A549 (cell line): ENCODE measurements around the gene SIDT2. TPM values are rescaled to one million over a fixed set of nuclear protein-coding genes. Genes with fewer than 3 reads are reported as not detected.

Experiments
- ATAC-seq, 2 experiments: fragments of 200-7000 bp in 1 of 2; fragments of >200 bp in 1 of 2; cut with Nextera tagmentation in 1 of 2; cut with Tn5 transposase in 1 of 2; 3 replicates each; pipeline versions ENCODE4 v1.8.0 to v1.9.1; 2018 to 2020; ENCODE audit warnings: mild to moderate bottlenecking in 1 of 2, moderate library complexity in 1 of 2
- CTCF ChIA-PET: fragments of 300-600 bp; sonication (Branson Sonifier 250); formaldehyde crosslinking; extraction: SDS; loops from one replicate; lab custom pipeline; 2021; ENCODE audit warnings: antibody characterized with exemption, inconsistent platforms; lab: Yijun Ruan, JAX
- POLR2A ChIA-PET: fragments of 350-600 bp; formaldehyde crosslinking; extraction: SDS; loops from one replicate; lab custom pipeline; 2021; ENCODE audit warnings: antibody characterized with exemption, inconsistent platforms; lab: Yijun Ruan, JAX
- DNase-seq, 2 experiments: peaks; one replicate each; pipeline versions ENCODE4 v3.0.0 to v3.0.0-alpha.2; 2011 to 2016; ENCODE audit warnings: low read depth in 1 of 2, low spot score in 1 of 2
- FAIRE-seq: peaks from 2 replicates; lab custom pipeline; 2011; peaks lifted over from hg19 to GRCh38; lab: Jason Lieb, UNC
- H3K27ac ChIP-seq, 2 experiments: fragments of >200 bp; sonication (Bioruptor Twin); formaldehyde crosslinking; 3 replicates each; pipeline ENCODE4 v1.5.1; 2016 to 2017
- H3K4me1 ChIP-seq: fragments of >200 bp; sonication (Bioruptor Twin); formaldehyde crosslinking; 3 replicates; pipeline ENCODE4 v1.6.1; 2016
- H3K4me2 ChIP-seq: fragments of >200 bp; sonication (Bioruptor Twin); formaldehyde crosslinking; 3 replicates; pipeline ENCODE4 v1.6.1; 2016
- H3K4me3 ChIP-seq: fragments of >200 bp; sonication (Bioruptor Twin); formaldehyde crosslinking; 3 replicates; pipeline ENCODE4 v1.5.1; 2016
- H3K9me3 ChIP-seq: fragments of >200 bp; sonication (Bioruptor Twin); formaldehyde crosslinking; 3 replicates; pipeline ENCODE4 v1.6.1; 2016
- BHLHE40 ChIP-seq: IDR thresholded peaks from 2 replicates; pipeline ENCODE4 v1.6.1; 2012; ENCODE audit warnings: low read depth, low read length, inconsistent platforms
- CBX2 ChIP-seq: fragments of 200-600 bp; sonication (generic); IDR thresholded peaks from 2 replicates; pipeline ENCODE4 v1.6.1; 2016; ENCODE audit warnings: low read depth, mild to moderate bottlenecking, borderline replicate concordance
- CHD2 ChIP-seq: fragments of 150-350 bp; IDR thresholded peaks from 2 replicates; pipeline ENCODE4 v1.6.1; 2014; ENCODE audit warnings: low read length; ENCODE audit not compliant: partially characterized antibody
- E2F6 ChIP-seq: IDR thresholded peaks from 2 replicates; pipeline ENCODE4 v1.6.1; 2012; ENCODE audit warnings: low read depth, borderline replicate concordance
- EHF ChIP-seq: fragments of 250-450 bp; sonication (Bioruptor Pico); IDR thresholded peaks from 2 replicates; pipeline ENCODE4 v1.5.0; 2020; ENCODE audit warnings: mild to moderate bottlenecking
- EHMT2 ChIP-seq: fragments of 200-600 bp; sonication (generic); IDR thresholded peaks from 2 replicates; pipeline ENCODE4 v1.6.1; 2016; ENCODE audit warnings: antibody characterized with exemption, low read depth, mild to moderate bottlenecking, moderate library complexity
- FOSL2 ChIP-seq, 2 experiments: fragments of 450-650 bp in 1 of 2; fragments of >200 bp in 1 of 2; sonication (Bioruptor Twin) in 1 of 2; formaldehyde crosslinking; IDR thresholded peaks; 2 replicates each; pipeline versions ENCODE4 v1.5.0 to v1.6.1; 2016 to 2020; ENCODE audit warnings: mild to moderate bottlenecking in 1 of 2, moderate library complexity in 1 of 2
- FOXS1 ChIP-seq: fragments of 250-450 bp; sonication (Bioruptor Pico); IDR thresholded peaks from 2 replicates; pipeline ENCODE4 v1.5.0; 2020; ENCODE audit warnings: mild to moderate bottlenecking, moderate library complexity
- HEYL ChIP-seq: fragments of 250-450 bp; sonication (Bioruptor Pico); IDR thresholded peaks from 2 replicates; pipeline ENCODE4 v1.8.0; 2021; ENCODE audit warnings: mild to moderate bottlenecking, moderate library complexity
- HOXA7 ChIP-seq: fragments of 250-450 bp; sonication (Bioruptor Pico); IDR thresholded peaks from 2 replicates; pipeline ENCODE4 v1.5.0; 2020; ENCODE audit warnings: mild to moderate bottlenecking, moderate library complexity
- HOXB5 ChIP-seq: fragments of 250-450 bp; sonication (Bioruptor Pico); IDR thresholded peaks from 2 replicates; pipeline ENCODE4 v1.5.0; 2020; ENCODE audit warnings: mild to moderate bottlenecking, moderate library complexity
- JUN ChIP-seq, 2 experiments: fragments of >200 bp; sonication (Bioruptor Twin); formaldehyde crosslinking; IDR thresholded peaks; 2 replicates in 1 of 2; 3 replicates in 1 of 2; pipeline ENCODE4 v1.6.1; 2016 to 2017
- MAZ ChIP-seq: fragments of 150-350 bp; IDR thresholded peaks from 2 replicates; pipeline ENCODE4 v1.6.1; 2014; ENCODE audit warnings: antibody characterized with exemption, low read depth, low read length, borderline replicate concordance
- MYC ChIP-seq: IDR thresholded peaks from 2 replicates; pipeline ENCODE4 v1.6.1; 2012; ENCODE audit warnings: mild to moderate bottlenecking, inconsistent platforms, low read length, improper control_type of control experiment, borderline replicate concordance
- NFE2L2 ChIP-seq: fragments of 150-350 bp; conservative IDR thresholded peaks from 2 replicates; pipeline ENCODE4 v1.6.1; 2014; ENCODE audit warnings: low read length
- NPAS2 ChIP-seq: fragments of 250-450 bp; sonication (Bioruptor Pico); IDR thresholded peaks from 2 replicates; pipeline ENCODE4 v1.8.0; 2022; ENCODE audit warnings: mild to moderate bottlenecking, moderate library complexity, borderline replicate concordance
- RARB ChIP-seq: fragments of 250-450 bp; sonication (Bioruptor Pico); IDR thresholded peaks from 2 replicates; pipeline ENCODE4 v1.8.0; 2021; ENCODE audit warnings: mild to moderate bottlenecking, moderate library complexity
- REST ChIP-seq: fragments of 200-600 bp; sonication (generic); IDR thresholded peaks from 2 replicates; pipeline ENCODE4 v1.6.1; 2016; ENCODE audit warnings: antibody characterized with exemption, mild to moderate bottlenecking, moderate library complexity
- SMC3 ChIP-seq: fragments of >200 bp; sonication (Bioruptor Twin); formaldehyde crosslinking; IDR thresholded peaks from 3 replicates; pipeline ENCODE4 v1.6.1; 2018; ENCODE audit warnings: inconsistent platforms
- ZNF302 ChIP-seq: fragments of 250-450 bp; sonication (Bioruptor Pico); IDR thresholded peaks from 2 replicates; pipeline ENCODE4 v1.9.0; 2021; ENCODE audit warnings: inconsistent platforms, mild to moderate bottlenecking, moderate library complexity
- WGBS: methylation state at CpG from one replicate; pipeline ENCODE4 v1.1.6; 2017; ENCODE audit errors: missing lambda C conversion rate; 5-methylcytosine and 5-hydroxymethylcytosine counted together
- polyA plus RNA-seq, 4 experiments: library from polyadenylated mRNA; depleted of rRNA in 3 of 4; stranded (reverse); fragments of >200 nt; fragmentation: RNase III in 1 of 4; extraction: RNeasy Plus Mini Kit Qiagen cat#74134 plus additional on column Dnase treatment in 1 of 4; gene quantifications; 2 replicates in 3 of 4; 3 replicates in 1 of 4; pipeline ENCODE4 v1.2.3, GENCODE V29; 2011 to 2017
- TF ChIP-seq, protein P1 (sequence below): IDR thresholded peaks from 2 replicates; pipeline ENCODE4 v1.6.1; 2012

The SIDT2 gene
- polyA plus RNA-seq, 2 of the 4 experiments (the other 2 are of a cell fraction): 5.9 to 8.5 TPM

DNA sequence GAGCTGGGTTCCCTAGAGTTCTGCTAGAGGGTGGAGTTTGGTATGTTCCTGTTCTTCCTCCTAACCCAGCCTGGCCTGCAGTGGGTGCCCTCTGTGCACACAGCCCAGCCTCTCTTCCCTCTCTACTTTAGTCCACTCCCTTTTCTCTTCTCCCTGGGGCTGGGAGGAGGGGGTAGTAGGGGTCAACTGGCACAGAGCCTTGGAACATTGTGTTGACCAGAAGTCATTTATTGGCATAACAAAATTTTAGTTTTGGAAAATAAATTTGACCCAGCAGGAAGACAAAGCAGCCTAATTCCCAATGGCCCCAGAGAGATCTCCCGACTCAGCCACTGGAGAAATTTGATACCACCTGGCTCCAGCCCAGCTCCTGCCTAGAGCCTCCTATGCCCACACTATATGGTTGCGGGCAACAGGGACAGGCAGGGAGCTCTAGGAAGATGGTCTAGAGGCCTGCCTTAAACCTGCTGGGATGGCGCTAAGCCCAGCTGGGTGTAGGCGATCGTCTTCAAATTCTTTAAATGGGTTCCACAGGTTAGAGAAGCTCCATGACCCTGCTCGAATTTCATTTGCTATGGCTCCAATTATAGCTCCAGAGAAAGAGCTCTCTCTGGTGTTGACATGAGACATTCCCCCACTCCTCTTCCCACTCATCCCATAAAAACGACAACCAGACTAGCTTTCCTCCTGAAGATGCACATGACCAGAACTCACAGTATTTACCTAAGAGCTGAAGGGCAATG, 43.4 kb downstream of the SIDT2 start:
- Histone ChIP-seq H3K27ac (no peak overlapping the region), H3K4me2 (no peak overlapping the region), H3K9me3 (no peaks in the 10 kb centered on the region), H3K4me3 (no peak overlapping the region)
- DNase-seq: no peak
- TF ChIP-seq EHMT2 (no peak), E2F6 (no peak), MAZ (no peak), NPAS2 (CRISPR knock-in tag) (no peak), BHLHE40 (no peak), FOXS1 (CRISPR knock-in tag) (no peak), JUN (IDR thresholded peaks at IDR 0.05) (no peak), CHD2 (no peak), NFE2L2 (no peak), REST (no peak), SMC3 (no peak), HOXA7 (CRISPR knock-in tag) (no peak), FOSL2 (IDR thresholded peaks at IDR 0.05) (no peak), FOSL2 (CRISPR knock-in tag; IDR thresholded peaks at IDR 0.05) (no peak), MYC (no peak), ZNF302 (CRISPR knock-in tag) (no peak), HEYL (CRISPR knock-in tag) (no peak), HOXB5 (CRISPR knock-in tag) (no peak)
- TF ChIP-seq, all 56 proteins: peak for 0
- POLR2A ChIA-PET: interaction anchor here (0.6 kb wide), 1 partner anchor 75 kb away, joined by 4 read pairs; no protein-coding TSS in a partner anchor
- CTCF ChIA-PET: interaction anchor here (0.8 to 1.9 kb wide), 3 partner anchors 10 to 43 kb away, joined by 3 to 5 read pairs (median 3); partner anchors contain the start of genes PCSK7 and SIDT2
- 76% methylated on average over 7 of the region's 7 CpGs for WGBS
- 0 out of 3 replicates have a peak, but pooled peaks cover 4% of the 10 kb centered on the region for H3K4me1 ChIP-seq
- no peak for FAIRE-seq
- peak in 1 of 2 experiments; percentile 32; a peak in 2 of 6 replicates for ATAC-seq

- TF ChIP-seq CBX2 (no peak), FOXS1 (CRISPR knock-in tag) (no peak), RARB (no peak), EHF (CRISPR knock-in tag) (no peak), FOSL2 (IDR thresholded peaks at IDR 0.05) (no peak), FOSL2 (CRISPR knock-in tag; IDR thresholded peaks at IDR 0.05) (no peak)
- TF ChIP-seq, protein P1, sequence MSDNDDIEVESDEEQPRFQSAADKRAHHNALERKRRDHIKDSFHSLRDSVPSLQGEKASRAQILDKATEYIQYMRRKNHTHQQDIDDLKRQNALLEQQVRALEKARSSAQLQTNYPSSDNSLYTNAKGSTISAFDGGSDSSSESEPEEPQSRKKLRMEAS: no peak
- CTCF ChIA-PET: interaction anchor here (0.8 kb wide), 1 partner anchor 42 kb away, joined by 3 read pairs; no protein-coding TSS in a partner anchor
- Histone ChIP-seq H3K4me3 (no peak overlapping the region), H3K4me1 (0 out of 3 replicates have a peak, but pooled peaks cover 4% of the 10 kb centered on the region), H3K4me2 (no peak overlapping the region), H3K9me3 (no peaks in the 10 kb centered on the region), H3K27ac (no peak overlapping the region)
- ATAC-seq: no peak
- DNase-seq: no peak
- WGBS: 92% methylated on average over 14 of the region's 14 CpGs
- POLR2A ChIA-PET: no interaction called here
- no peak for FAIRE-seq
Measured at GRCh38 chr11:117222991-117223740, 44.6 kb downstream of the SIDT2 start.
